HepG2 (cell line): ENCODE measurements around the gene TRPV4. TPM values are rescaled to one million over a fixed set of nuclear protein-coding genes. Genes with fewer than 3 reads are reported as not detected.

ENCODE experiments used
- HOXD1 ChIP-seq: sonication (generic); formaldehyde crosslinking; IDR thresholded peaks from 2 replicates; pipeline ENCODE4 v1.5.0; 2020; ENCODE audit warnings: missing genetic modification reagents
- IRF2 ChIP-seq: IDR thresholded peaks from 2 replicates; pipeline ENCODE4 v1.6.1; 2018; ENCODE audit warnings: missing genetic modification reagents, missing compliant biosample characterization
- ISL2 ChIP-seq: sonication (generic); formaldehyde crosslinking; IDR thresholded peaks from 2 replicates; pipeline ENCODE4 v1.5.0; 2020; ENCODE audit warnings: missing genetic modification reagents
- MIER2 ChIP-seq: IDR thresholded peaks from 2 replicates; pipeline ENCODE4 v1.6.1; 2016; ENCODE audit warnings: missing biosample characterization, missing genetic modification reagents
- PHF21A ChIP-seq: sonication (generic); formaldehyde crosslinking; IDR thresholded peaks from 2 replicates; pipeline ENCODE4 v1.5.0; 2020; ENCODE audit warnings: mild to moderate bottlenecking, missing genetic modification reagents
- SNAI1 ChIP-seq: sonication (generic); formaldehyde crosslinking; IDR thresholded peaks from 2 replicates; pipeline ENCODE4 v1.5.0; 2020; ENCODE audit warnings: mild to moderate bottlenecking, missing genetic modification reagents, borderline replicate concordance
- ZMYM3 ChIP-seq: sonication (generic); formaldehyde crosslinking; IDR thresholded peaks from 2 replicates; pipeline ENCODE4 v1.5.1; 2020; ENCODE audit warnings: mild to moderate bottlenecking, missing genetic modification reagents
- ZNF660 ChIP-seq: sonication (generic); formaldehyde crosslinking; IDR thresholded peaks from 2 replicates; pipeline ENCODE4 v1.5.1; 2020; ENCODE audit warnings: mild to moderate bottlenecking, low read depth, missing genetic modification reagents, borderline replicate concordance
- polyA plus RNA-seq, 8 experiments: library from polyadenylated mRNA; depleted of rRNA in 3 of 8; stranded (reverse) in 7 of 8; unstranded in 1 of 8; fragments of >200 nt; fragmentation: Illumina TruSeq in 4 of 8; extraction: Trizol in 4 of 8; gene quantifications; 2 replicates each; pipeline versions ENCODE4 v1.2.1 to v1.2.3, GENCODE V29; 2011 to 2016; ENCODE audit warnings: low read depth in 4 of 8, missing spikeins in 1 of 8, mixed read lengths in 1 of 8; ENCODE audit not compliant: insufficient read depth in 1 of 8
- total RNA-seq, 5 experiments: library from RNA; depleted of rRNA; stranded (reverse); fragments of >200 nt; fragmentation: Illumina TruSeq; extraction: Trizol; gene quantifications; 2 replicates each; pipeline ENCODE4 v1.2.3, GENCODE V29; 2016; ENCODE audit warnings: low read depth in 1 of 5
- TF ChIP-seq, protein P1 (sequence below): sonication (generic); formaldehyde crosslinking; IDR thresholded peaks from 2 replicates; pipeline ENCODE4 v1.9.0; 2021; ENCODE audit warnings: missing genetic modification reagents, borderline replicate concordance
- TF ChIP-seq, protein P2 (sequence below): sonication (generic); formaldehyde crosslinking; IDR thresholded peaks from 2 replicates; pipeline ENCODE4 v1.5.0; 2020; ENCODE audit warnings: missing genetic modification reagents
- TF ChIP-seq, protein P3 (sequence below): sonication (generic); formaldehyde crosslinking; IDR thresholded peaks from 2 replicates; pipeline ENCODE4 v1.5.0; 2020; ENCODE audit warnings: mild to moderate bottlenecking, missing genetic modification reagents
- TF ChIP-seq, protein P4 (sequence below): sonication (generic); formaldehyde crosslinking; IDR thresholded peaks from 2 replicates; pipeline ENCODE4 v1.4.0; 2020; ENCODE audit warnings: mild to moderate bottlenecking, missing genetic modification reagents
- TF ChIP-seq, protein P5 (sequence below): IDR thresholded peaks from 2 replicates; pipeline ENCODE4 v1.6.1; 2016

The TRPV4 gene
- total and polyA plus RNA-seq, 2 of the 13 experiments (the other 11 are each of a cell fraction or from before 2014, with no cell fraction given): 0.66 to 4.7 TPM

DNA sequence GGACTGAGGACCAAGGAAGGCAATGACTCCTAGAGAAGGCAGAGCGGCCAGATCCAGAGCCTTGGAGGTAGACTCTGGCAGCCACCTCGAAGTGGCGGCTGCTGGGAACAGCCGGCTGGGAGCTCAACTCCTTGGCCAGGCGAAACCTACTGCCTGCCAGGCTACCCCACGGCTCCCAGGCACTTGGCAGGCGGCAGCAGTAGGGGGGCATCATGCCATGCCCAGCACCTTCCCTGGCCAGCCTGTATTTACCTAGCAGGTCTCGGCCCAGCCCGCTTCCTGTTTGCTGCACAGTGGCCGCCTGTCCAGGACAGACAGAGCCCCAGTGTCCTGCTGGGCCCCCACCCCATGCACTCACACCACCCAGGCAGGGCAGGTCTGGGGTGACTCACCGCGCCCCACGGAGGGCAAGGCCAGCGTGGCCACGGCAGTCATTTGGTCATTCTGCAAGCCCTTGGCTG is 10.2 kb downstream of the TRPV4 start (continued):
- TF ChIP-seq, protein P1, sequence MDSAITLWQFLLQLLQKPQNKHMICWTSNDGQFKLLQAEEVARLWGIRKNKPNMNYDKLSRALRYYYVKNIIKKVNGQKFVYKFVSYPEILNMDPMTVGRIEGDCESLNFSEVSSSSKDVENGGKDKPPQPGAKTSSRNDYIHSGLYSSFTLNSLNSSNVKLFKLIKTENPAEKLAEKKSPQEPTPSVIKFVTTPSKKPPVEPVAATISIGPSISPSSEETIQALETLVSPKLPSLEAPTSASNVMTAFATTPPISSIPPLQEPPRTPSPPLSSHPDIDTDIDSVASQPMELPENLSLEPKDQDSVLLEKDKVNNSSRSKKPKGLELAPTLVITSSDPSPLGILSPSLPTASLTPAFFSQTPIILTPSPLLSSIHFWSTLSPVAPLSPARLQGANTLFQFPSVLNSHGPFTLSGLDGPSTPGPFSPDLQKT (CRISPR knock-in tag): no peak
- TF ChIP-seq ZMYM3 (CRISPR knock-in tag) (peak; percentile 28; the same call in 1 of the 2 replicates), MIER2 (CRISPR knock-in tag) (no peak), SNAI1 (CRISPR knock-in tag) (no peak), IRF2 (CRISPR knock-in tag) (no peak), ISL2 (no peak), HOXD1 (CRISPR knock-in tag) (no peak), PHF21A (CRISPR knock-in tag) (peak; percentile 74; the same call in 1 of the 2 replicates), ZNF660 (CRISPR knock-in tag) (no peak)
- TF ChIP-seq, protein P2, sequence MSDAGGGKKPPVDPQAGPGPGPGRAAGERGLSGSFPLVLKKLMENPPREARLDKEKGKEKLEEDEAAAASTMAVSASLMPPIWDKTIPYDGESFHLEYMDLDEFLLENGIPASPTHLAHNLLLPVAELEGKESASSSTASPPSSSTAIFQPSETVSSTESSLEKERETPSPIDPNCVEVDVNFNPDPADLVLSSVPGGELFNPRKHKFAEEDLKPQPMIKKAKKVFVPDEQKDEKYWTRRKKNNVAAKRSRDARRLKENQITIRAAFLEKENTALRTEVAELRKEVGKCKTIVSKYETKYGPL (CRISPR knock-in tag): no peak
- TF ChIP-seq, protein P3, sequence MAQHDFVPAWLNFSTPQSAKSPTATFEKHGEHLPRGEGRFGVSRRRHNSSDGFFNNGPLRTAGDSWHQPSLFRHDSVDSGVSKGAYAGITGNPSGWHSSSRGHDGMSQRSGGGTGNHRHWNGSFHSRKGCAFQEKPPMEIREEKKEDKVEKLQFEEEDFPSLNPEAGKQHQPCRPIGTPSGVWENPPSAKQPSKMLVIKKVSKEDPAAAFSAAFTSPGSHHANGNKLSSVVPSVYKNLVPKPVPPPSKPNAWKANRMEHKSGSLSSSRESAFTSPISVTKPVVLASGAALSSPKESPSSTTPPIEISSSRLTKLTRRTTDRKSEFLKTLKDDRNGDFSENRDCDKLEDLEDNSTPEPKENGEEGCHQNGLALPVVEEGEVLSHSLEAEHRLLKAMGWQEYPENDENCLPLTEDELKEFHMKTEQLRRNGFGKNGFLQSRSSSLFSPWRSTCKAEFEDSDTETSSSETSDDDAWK (CRISPR knock-in tag): no peak
- TF ChIP-seq, protein P4, sequence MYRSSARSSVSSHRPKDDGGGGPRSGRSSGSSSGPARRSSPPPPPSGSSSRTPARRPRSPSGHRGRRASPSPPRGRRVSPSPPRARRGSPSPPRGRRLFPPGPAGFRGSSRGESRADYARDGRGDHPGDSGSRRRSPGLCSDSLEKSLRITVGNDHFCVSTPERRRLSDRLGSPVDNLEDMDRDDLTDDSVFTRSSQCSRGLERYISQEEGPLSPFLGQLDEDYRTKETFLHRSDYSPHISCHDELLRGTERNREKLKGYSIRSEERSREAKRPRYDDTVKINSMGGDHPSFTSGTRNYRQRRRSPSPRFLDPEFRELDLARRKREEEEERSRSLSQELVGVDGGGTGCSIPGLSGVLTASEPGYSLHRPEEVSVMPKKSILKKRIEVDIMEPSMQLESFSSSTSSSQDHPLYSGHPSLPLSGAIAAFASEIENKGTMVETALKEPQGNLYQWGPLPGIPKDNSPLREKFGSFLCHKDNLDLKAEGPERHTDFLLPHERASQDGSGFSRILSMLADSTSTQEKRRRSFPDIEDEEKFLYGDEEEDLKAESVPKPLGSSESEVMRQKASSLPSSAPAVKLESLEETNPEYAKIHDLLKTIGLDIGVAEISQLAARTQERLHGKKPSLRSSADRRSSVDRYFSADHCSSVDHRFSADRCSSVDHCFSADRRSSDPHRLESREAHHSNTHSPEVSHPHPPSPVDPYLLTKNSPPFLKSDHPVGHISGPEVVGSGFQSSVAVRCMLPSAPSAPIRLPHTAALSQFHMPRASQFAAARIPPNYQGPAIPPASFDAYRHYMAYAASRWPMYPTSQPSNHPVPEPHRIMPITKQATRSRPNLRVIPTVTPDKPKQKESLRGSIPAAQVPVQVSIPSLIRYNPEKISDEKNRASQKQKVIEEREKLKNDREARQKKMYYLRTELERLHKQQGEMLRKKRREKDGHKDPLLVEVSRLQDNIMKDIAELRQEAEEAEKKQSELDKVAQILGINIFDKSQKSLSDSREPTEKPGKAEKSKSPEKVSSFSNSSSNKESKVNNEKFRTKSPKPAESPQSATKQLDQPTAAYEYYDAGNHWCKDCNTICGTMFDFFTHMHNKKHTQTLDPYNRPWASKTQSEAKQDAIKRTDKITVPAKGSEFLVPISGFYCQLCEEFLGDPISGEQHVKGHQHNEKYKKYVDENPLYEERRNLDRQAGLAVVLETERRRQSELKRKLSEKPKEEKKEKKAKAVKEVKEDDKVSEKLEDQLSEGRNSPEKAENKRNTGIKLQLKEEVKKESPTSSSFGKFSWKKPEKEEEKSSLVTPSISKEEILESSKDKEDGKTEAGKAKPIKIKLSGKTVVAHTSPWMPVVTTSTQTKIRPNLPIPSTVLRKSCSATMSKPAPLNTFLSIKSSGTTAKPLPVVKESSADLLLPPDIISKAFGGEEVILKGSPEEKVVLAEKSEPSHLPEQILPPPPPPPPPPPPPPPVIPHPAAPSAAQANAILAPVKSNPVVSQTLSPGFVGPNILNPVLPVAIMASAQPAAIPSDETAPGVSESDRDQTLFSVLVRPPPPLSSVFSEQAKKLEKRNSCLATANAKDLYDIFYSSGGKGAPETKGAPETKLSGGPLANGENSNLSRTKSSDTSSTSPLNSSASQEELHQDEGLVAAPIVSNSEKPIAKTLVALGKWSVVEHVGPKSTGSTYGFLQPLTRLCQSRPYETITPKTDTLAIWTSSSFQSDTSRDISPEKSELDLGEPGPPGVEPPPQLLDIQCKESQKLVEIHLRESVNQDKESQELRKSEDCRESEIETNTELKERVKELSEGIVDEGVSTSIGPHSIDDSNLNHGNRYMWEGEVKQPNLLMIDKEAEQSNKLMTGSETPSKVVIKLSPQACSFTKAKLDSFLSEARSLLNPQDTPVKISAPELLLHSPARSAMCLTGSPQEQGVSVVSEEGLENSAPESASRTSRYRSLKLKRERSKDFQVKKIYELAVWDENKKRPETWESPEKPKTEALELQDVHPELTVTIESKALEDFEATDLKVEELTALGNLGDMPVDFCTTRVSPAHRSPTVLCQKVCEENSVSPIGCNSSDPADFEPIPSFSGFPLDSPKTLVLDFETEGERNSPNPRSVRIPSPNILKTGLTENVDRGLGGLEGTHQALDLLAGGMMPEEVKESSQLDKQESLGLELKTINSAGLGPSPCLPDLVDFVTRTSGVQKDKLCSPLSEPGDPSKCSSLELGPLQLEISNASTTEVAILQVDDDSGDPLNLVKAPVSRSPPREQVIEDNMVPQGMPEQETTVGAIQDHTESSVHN: no peak
- TF ChIP-seq, protein P5, sequence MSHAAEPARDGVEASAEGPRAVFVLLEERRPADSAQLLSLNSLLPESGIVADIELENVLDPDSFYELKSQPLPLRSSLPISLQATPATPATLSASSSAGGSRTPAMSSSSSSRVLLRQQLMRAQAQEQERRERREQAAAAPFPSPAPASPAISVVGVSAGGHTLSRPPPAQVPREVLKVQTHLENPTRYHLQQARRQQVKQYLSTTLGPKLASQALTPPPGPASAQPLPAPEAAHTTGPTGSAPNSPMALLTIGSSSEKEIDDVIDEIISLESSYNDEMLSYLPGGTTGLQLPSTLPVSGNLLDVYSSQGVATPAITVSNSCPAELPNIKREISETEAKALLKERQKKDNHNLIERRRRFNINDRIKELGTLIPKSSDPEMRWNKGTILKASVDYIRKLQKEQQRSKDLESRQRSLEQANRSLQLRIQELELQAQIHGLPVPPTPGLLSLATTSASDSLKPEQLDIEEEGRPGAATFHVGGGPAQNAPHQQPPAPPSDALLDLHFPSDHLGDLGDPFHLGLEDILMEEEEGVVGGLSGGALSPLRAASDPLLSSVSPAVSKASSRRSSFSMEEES (CRISPR knock-in tag): no peak
